Gastroesophageal sphincter (tissue), 4 donors: Measurements from ENCODE around the gene PID1. TPM values are rescaled to one million over a fixed set of nuclear protein-coding genes. Genes with fewer than 3 reads are reported as not detected.

ENCODE experiments used
- ATAC-seq: fragments of 150-250 bp; one replicate; pipeline ENCODE4 v1.9.1; 2016; ENCODE audit warnings: mild to moderate bottlenecking, moderate library complexity
- H3K27ac ChIP-seq, 4 donors: fragments of 200-600 bp; sonication (generic) in 3 of 4; 1 replicate in 3 of 4; 2 replicates in 1 of 4; pipeline ENCODE4 v1.5.1; 2016 to 2019
- H3K27me3 ChIP-seq: fragments of 200-600 bp; sonication (generic); one replicate; pipeline ENCODE4 v1.5.1; 2019
- H3K36me3 ChIP-seq, 2 donors: fragments of 200-600 bp; sonication (generic); one replicate each; pipeline ENCODE4 v1.5.1; 2019; ENCODE audit warnings: control low read depth in 1 of 2
- H3K4me1 ChIP-seq, 3 donors: fragments of 200-600 bp; sonication (generic); 1 replicate in 2 of 3; 2 replicates in 1 of 3; pipeline ENCODE4 v1.5.1; 2016 to 2019; ENCODE audit warnings: control low read depth in 2 of 3
- H3K4me3 ChIP-seq, 2 donors: fragments of 200-600 bp; sonication (generic); one replicate each; pipeline ENCODE4 v1.5.1; 2019; ENCODE audit warnings: mild to moderate bottlenecking in 1 of 2, moderate library complexity in 1 of 2
- H3K9me3 ChIP-seq, 3 donors: fragments of 200-600 bp; sonication (generic); one replicate each; pipeline ENCODE4 v1.5.1; 2017 to 2019; ENCODE audit warnings: control low read depth in 2 of 3
- EP300 ChIP-seq: sonication (generic); formaldehyde crosslinking; IDR thresholded peaks from one replicate; pipeline ENCODE4 v1.6.1; 2017; ENCODE audit warnings: antibody characterized with exemption, mild to moderate bottlenecking
- POLR2A ChIP-seq, 2 donors: fragments of 450-650 bp; IDR thresholded peaks; one replicate each; pipeline ENCODE4 v1.6.1; 2017; ENCODE audit warnings: antibody characterized with exemption in 2 of 2, mild to moderate bottlenecking in 2 of 2, moderate library complexity in 1 of 2
- POLR2AphosphoS5 ChIP-seq: sonication (generic); formaldehyde crosslinking; IDR thresholded peaks from one replicate; pipeline ENCODE4 v1.6.1; 2017; ENCODE audit warnings: antibody characterized with exemption
- WGBS, 2 donors: methylation state at CpG; one replicate each; pipeline ENCODE4 v1.1.5; 2018; ENCODE audit warnings: low coverage in 1 of 2; 5-methylcytosine and 5-hydroxymethylcytosine counted together
- total RNA-seq, 4 donors: library from RNA; depleted of rRNA; stranded (reverse); fragments of >200 nt; gene quantifications; one replicate each; pipeline ENCODE4 v1.1.0, GENCODE V29; 2016
- TF ChIP-seq, protein P1 (sequence below), 4 experiments: fragments of 200-600 bp in 2 of 4; fragments of 450-650 bp in 2 of 4; sonication (generic) in 1 of 4; IDR thresholded peaks; one replicate each; pipeline ENCODE4 v1.5.1; 2017 to 2019; ENCODE audit warnings: antibody characterized with exemption in 4 of 4, mild to moderate bottlenecking in 2 of 4, moderate library complexity in 2 of 4

PID1 gene
- total RNA-seq, 4 donors from 2014 or later, result 34.4 to 62.4 (median 54.9) TPM

DNA sequence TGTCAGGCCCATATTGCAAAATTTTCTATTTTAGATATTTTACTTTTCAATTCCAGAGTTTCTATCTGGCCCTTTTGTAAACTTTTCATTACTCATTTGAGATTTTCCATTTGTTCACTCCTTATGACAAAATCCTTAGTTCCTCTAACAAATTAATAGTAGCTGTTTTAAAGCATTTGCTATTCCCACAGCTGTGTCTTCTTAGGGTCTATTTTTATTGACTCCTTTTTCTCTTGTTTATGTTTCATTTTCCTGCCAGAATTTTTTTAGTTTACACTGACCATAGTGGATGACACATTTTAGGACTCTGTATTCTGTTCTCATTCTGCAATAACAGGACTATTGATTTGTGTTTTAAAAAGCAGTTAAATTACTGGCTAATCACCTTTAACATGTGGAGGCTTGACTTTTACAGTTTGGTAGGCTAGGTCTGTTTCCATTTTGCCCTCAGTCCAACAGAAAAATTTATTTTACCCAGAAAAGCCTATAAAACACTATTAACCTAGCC lies 30.0 kb downstream of the PID1 start:
- no peaks in the 10 kb centered on the region for H3K27me3 ChIP-seq

DNA sequence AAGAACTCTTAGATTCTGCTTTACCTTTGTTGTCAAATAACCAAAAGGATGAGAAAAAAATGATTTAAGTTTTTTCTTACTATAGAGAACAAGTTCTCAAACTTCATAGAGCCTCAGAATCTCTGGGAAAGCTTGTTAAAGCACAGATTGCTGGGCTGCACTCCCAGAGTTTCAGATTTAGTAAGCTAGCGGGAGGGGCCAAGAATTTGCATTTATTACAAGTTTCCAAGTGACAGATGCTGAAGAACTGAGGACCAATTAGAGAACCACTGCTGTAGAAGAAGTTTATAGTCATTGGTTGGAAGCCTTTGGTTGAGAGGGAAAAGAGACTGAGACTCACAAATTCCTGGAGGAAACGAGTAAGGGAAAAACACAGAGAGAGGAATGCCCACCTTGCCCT lies 32.1 kb downstream of the PID1 start:
- Histone ChIP-seq H3K36me3 (no peaks in the 10 kb centered on the region), H3K27ac (no peak overlapping the region), H3K27me3 (no peaks in the 10 kb centered on the region), H3K4me3 (no peak overlapping the region), H3K4me1 (peaks cover 0 to 3% (median 0%) of the 10 kb centered on the region in 3 donors), H3K9me3 (peaks cover 0 to 37% (median 0%) of the 10 kb centered on the region in 3 donors)
- 49 to 58% methylated on average over 2 of the region's 2 CpGs for WGBS, 2 donors
- TF ChIP-seq POLR2A (IDR thresholded peaks at IDR 0.05) (no peak), POLR2AphosphoS5 (no peak), EP300 (no peak)
- TF ChIP-seq, protein P1, sequence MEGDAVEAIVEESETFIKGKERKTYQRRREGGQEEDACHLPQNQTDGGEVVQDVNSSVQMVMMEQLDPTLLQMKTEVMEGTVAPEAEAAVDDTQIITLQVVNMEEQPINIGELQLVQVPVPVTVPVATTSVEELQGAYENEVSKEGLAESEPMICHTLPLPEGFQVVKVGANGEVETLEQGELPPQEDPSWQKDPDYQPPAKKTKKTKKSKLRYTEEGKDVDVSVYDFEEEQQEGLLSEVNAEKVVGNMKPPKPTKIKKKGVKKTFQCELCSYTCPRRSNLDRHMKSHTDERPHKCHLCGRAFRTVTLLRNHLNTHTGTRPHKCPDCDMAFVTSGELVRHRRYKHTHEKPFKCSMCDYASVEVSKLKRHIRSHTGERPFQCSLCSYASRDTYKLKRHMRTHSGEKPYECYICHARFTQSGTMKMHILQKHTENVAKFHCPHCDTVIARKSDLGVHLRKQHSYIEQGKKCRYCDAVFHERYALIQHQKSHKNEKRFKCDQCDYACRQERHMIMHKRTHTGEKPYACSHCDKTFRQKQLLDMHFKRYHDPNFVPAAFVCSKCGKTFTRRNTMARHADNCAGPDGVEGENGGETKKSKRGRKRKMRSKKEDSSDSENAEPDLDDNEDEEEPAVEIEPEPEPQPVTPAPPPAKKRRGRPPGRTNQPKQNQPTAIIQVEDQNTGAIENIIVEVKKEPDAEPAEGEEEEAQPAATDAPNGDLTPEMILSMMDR (IDR thresholded peaks at IDR 0.05), result no peak
- no peak for ATAC-seq

More for the DNA sequence above, 30.0 kb downstream of the PID1 start:
- Histone ChIP-seq H3K4me1 (no peaks in the 10 kb centered on the region), H3K27ac (no peak overlapping the region), H3K36me3 (no peaks in the 10 kb centered on the region), H3K4me3 (no peak overlapping the region), H3K9me3 (peaks cover 0 to 37% (median 0%) of the 10 kb centered on the region in 3 donors)
- ATAC-seq, result peak; percentile 39
- TF ChIP-seq, protein P1 (IDR thresholded peaks at IDR 0.05), result no peak
- TF ChIP-seq POLR2A (IDR thresholded peaks at IDR 0.05) (no peak), POLR2AphosphoS5 (no peak), EP300 (no peak)

DNA sequence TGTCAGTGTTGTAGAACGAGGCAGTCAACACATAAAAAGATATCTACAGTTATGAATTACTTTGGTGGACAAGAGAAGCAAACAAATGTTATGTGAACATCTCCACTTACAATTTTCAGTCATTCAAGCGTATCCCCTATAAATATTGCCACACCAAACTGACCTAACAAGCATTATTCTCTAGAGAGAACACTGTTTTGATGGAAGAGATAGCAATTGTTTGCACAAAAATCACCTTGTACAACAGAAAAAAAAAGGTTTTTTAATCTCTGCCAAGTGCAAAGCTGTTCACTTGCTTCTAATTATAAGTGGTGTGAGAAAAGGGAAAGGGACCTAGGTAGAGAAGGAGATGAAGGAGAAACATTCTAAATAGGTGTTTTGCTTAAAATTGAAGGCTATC lies 33.8 kb downstream of the PID1 start:
- Histone ChIP-seq H3K9me3 (peaks cover 0 to 32% (median 0%) of the 10 kb centered on the region in 3 donors), H3K27me3 (no peaks in the 10 kb centered on the region), H3K4me1 (peaks cover 0 to 3% (median 0%) of the 10 kb centered on the region in 3 donors), H3K27ac (no peak overlapping the region), H3K36me3 (no peaks in the 10 kb centered on the region), H3K4me3 (no peak overlapping the region)
- TF ChIP-seq, protein P1 (IDR thresholded peaks at IDR 0.05), result no peak
- no peak for TF ChIP-seq POLR2AphosphoS5
- no peak for TF ChIP-seq EP300
- no peak for TF ChIP-seq POLR2A (IDR thresholded peaks at IDR 0.05)
- no peak for ATAC-seq
- 42 to 44% methylated on average over 2 of the region's 2 CpGs for WGBS, 2 donors

DNA sequence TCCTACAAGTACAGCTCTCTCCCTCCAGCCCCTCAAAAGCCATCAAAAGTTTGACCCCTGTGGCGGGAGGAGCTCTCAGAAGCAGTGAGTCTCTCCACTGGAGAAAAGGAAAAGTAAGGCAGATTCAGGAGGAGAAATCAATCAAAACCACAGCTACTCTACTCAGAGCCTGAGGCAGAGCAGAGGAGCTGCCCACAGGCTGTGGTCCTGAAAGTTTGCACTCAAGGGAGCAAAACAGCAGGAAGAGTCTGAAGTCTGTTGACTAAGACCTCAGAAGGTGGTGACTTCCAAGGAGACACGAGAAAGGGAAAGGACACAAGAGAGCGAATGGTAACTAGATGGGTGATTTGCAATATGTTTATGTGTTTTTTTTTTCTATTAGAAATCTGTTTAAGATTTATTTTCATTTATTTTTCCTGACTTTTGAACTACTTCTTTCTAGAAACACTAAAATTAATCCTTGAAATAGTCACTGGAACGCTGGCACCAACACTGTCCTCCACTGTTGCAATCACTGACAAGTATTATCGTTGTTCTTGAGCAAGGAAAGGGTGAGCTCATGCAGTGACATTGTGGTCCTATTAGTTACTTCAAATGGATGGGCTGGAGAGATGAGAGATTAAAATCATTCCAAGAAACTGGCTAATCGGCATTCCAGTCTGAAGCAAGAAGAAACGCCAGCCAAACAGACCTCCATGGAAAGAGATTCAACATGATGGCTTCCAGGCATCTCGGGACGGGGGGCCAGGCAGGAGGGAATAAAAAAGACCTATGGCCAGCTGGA lies 35.8 kb downstream of the PID1 start:
- Histone ChIP-seq H3K4me1 (peaks cover 0 to 7% (median 3%) of the 10 kb centered on the region in 3 donors), H3K4me3 (no peak overlapping the region), H3K27me3 (no peaks in the 10 kb centered on the region), H3K27ac (peak overlapping the region in 1 of 4 donors; percentile 22), H3K36me3 (no peaks in the 10 kb centered on the region), H3K9me3 (peaks cover 0 to 13% (median 0%) of the 10 kb centered on the region in 3 donors)
- peak; percentile 48 for TF ChIP-seq POLR2AphosphoS5
- no peak for TF ChIP-seq EP300
- WGBS, 2 donors, result 52 to 55% methylated on average over 6 to 8 of the region's 9 CpGs
- peak; percentile 84 for ATAC-seq

DNA sequence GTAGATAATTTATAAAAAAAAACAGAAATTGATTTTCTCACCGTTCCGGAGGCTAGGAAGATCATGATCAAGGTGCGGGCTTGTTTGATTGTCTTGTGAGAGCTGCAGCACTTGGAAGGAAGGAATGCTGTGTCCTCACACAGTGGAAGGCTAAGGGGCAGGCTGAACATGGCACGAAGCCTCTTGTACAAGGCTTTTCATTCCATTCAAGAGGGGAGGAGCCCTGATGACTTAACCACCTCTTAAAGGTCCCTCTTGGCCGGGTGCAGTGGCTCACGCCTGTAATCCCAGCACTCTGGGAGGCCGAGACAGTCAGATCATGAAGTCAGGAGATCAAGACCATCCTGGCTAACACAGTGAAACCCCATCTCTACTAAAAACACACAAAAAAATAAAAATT lies 39.2 kb downstream of the PID1 start:
- ATAC-seq, result peak; percentile 60
- WGBS, 2 donors, result 74% methylated on average over 5 of the region's 7 CpGs; no CpG with 5 or more reads in 1 of the 2 donors
- TF ChIP-seq POLR2AphosphoS5 (no peak), POLR2A (IDR thresholded peaks at IDR 0.05) (no peak), EP300 (no peak)
- TF ChIP-seq, protein P1 (IDR thresholded peaks at IDR 0.05), result no peak
- Histone ChIP-seq H3K4me3 (peak overlapping the region in 1 of 2 donors; percentile 15), H3K9me3 (no peaks in the 10 kb centered on the region), H3K27me3 (no peaks in the 10 kb centered on the region), H3K4me1 (peaks cover 0 to 27% (median 3%) of the 10 kb centered on the region in 3 donors), H3K27ac (peak overlapping the region in 2 of 4 donors; percentile 5 to 18), H3K36me3 (no peaks in the 10 kb centered on the region)
